Measurements from ENCODE around the gene KIF1C. TPM values are rescaled to one million over a fixed set of nuclear protein-coding genes. Genes with fewer than 3 reads are reported as not detected.

Gene KIF1C
- total RNA-seq, 1 experiment from 2014 or later, result 24.2 TPM

- no peaks in the 10 kb centered on the region for H3K27me3 ChIP-seq
- DNase-seq, result no peak
- peaks cover 17% of the 10 kb centered on the region for H3K4me1 ChIP-seq
- H3K4me3 ChIP-seq, result no peak overlapping the region
- no peaks in the 10 kb centered on the region for H3K9me3 ChIP-seq (replicated peaks)
- H3K36me3 ChIP-seq, result no peaks in the 10 kb centered on the region
- H3K27ac ChIP-seq, result no peak overlapping the region
Observed at GRCh38 chr17:4960279-4960922, 37.3 kb upstream of the KIF1C start.

DNA sequence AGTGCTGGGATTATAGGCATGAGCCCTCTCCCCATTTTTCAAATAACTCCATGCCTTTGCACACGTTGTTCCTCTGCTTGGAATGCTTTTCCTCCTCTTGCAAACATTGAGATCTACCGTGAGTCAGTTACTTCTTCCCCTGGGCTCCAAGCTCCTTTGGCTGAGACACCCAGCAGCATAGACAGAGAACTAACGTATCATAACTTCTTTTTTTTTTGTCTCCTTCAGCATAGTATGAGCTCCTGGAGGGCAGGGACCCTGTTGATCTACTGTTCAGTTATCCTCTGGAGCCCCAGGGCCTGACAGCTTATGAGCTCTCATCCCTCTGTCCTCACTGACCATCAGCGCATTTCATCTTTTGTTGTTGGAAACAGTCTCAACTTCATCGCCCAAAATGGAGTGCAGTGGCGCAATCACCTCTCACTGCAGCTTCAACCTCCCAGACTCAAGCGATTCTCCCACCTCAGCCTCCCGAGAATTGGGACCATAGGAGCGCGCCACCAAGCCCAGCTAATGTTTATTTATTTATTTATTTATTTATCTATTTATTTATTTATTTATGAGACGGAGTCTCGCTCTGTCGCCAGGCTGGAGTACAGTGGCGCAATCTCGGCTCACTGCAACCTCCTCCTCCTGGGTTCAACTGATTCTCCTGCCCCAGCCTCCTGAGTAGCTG lies 32.3 kb upstream of the KIF1C start:
- no peaks in the 10 kb centered on the region for H3K36me3 ChIP-seq
- H3K9me3 ChIP-seq (replicated peaks), result no peaks in the 10 kb centered on the region
- no peak overlapping the region for H3K4me3 ChIP-seq
- no peak for DNase-seq
- no peak overlapping the region for H3K27ac ChIP-seq
- H3K4me1 ChIP-seq, result 0 out of 2 replicates have a peak, but pooled peaks cover under 1% of the 10 kb centered on the region
- H3K27me3 ChIP-seq, result no peaks in the 10 kb centered on the region

DNA sequence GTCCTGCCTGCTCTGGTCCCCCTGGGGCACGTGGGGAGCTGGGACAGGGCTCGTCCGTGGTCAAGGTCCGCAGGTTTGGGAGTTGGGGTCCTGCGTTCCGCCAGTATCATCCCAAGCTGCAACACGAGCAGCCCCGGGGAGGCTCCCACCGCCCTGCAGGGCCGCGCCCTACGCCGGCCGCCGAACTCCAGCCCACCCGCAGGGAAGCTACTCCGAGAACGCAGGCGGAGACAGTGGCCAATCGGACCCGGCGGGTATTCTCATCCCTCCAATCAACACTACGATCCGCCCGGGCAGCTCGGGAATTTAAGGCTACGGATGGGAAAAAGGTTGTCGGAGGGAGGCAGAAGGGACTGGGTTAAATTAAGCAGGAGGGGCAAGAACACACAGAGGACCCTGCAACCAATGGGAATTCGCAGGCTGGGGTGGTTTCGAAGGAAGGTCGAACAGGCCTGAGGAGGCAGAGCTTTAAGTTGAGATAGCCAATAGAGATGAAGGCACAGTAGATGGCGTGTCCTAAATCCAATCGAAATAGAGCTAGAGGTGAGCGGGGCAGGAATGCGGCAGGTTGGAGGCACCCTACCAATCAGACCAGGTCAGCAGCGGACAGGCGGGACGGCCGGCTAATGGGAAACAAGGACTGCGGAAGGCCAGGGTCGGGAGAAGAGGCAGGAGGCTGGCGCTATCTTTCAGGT lies 30.8 kb upstream of the KIF1C start:
- Histone ChIP-seq H3K4me3 (peak overlapping the region; percentile 75), H3K27ac (peak overlapping the region; percentile 83), H3K36me3 (no peaks in the 10 kb centered on the region), H3K9me3 (replicated peaks) (no peaks in the 10 kb centered on the region), H3K27me3 (no peaks in the 10 kb centered on the region), H3K4me1 (no peaks in the 10 kb centered on the region)
- DNase-seq, result peak; percentile 97

- H3K36me3 ChIP-seq, result no peaks in the 10 kb centered on the region
- DNase-seq, result peak; percentile 87 to 93
- H3K27me3 ChIP-seq, result no peaks in the 10 kb centered on the region
- H3K4me1 ChIP-seq, result no peaks in the 10 kb centered on the region
- no peaks in the 10 kb centered on the region for H3K9me3 ChIP-seq (replicated peaks)
- H3K27ac ChIP-seq, result peak within 1 kb of the TSS; percentile 83
- H3K4me3 ChIP-seq, result peak within 1 kb of the TSS; percentile 75
Observed at GRCh38 chr17:4967539-4968485, 29.9 kb upstream of the KIF1C start, which contains the start of gene SPAG7. Gene SPAG7, minus strand, starts transcription at chr17:4967817. Its CDS starts 13 bp downstream, at chr17:4967804.

- no peak for DNase-seq
- Histone ChIP-seq H3K36me3 (no peaks in the 10 kb centered on the region), H3K27me3 (no peaks in the 10 kb centered on the region), H3K4me1 (no peaks in the 10 kb centered on the region), H3K4me3 (peak overlapping the region; percentile 75), H3K9me3 (replicated peaks) (no peaks in the 10 kb centered on the region), H3K27ac (peak overlapping the region; percentile 83)
Observed at GRCh38 chr17:4968486-4969046, 29.2 kb upstream of the KIF1C start.

- Histone ChIP-seq H3K4me1 (no peaks in the 10 kb centered on the region), H3K27me3 (no peaks in the 10 kb centered on the region), H3K36me3 (no peaks in the 10 kb centered on the region), H3K9me3 (replicated peaks) (no peaks in the 10 kb centered on the region), H3K27ac (0 out of 2 replicates have a peak overlapping the region, but pooled peaks have one; percentile 7), H3K4me3 (peak overlapping the region; percentile 75)
- DNase-seq, result no peak
Observed at GRCh38 chr17:4969047-4969550, 28.7 kb upstream of the KIF1C start.

DNA sequence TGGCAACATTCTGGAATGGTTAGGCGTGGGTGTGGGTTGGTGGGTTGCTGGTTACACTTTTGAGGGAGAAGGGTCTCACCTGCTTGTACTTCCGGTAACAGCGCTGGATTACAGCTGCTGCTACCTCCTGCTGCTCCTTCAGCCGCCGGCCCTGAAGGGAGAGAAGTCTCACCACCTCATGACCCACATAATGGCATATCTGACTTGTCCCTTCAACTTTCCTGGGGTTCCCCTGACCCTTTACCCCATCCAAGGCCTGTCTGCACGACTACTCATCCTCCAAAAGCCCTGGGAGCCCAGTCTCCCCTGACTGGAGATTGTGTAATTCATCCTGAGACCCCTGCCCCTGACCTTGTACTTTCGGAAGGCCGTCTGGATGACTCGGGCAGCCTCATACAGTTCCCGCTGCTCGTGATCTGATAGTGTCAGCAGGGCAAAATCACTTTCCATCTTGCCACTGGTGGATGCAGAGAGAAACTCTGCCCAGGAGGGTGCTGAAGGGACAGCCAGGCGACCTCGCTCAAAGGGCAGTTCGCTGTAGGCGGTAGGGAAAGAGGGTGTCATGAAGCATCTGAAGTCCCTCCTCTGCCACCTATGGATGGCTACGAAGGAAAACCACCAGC lies 28.1 kb upstream of the KIF1C start:
- Histone ChIP-seq H3K4me3 (no peak overlapping the region; the same call in 1 of the 2 replicates), H3K36me3 (no peaks in the 10 kb centered on the region), H3K4me1 (no peaks in the 10 kb centered on the region), H3K27ac (no peak overlapping the region), H3K9me3 (replicated peaks) (no peaks in the 10 kb centered on the region), H3K27me3 (no peaks in the 10 kb centered on the region)
- no peak for DNase-seq

- no peaks in the 10 kb centered on the region for H3K36me3 ChIP-seq
Observed at GRCh38 chr17:4970273-4970672, 27.5 kb upstream of the KIF1C start.

GRCh38 chr17:4971826-4972225 lies 25.9 kb upstream of the KIF1C start:
- no peaks in the 10 kb centered on the region for H3K4me1 ChIP-seq
- DNase-seq, result no peak
- no peaks in the 10 kb centered on the region for H3K27me3 ChIP-seq
- H3K4me3 ChIP-seq, result no peak overlapping the region
- no peaks in the 10 kb centered on the region for H3K36me3 ChIP-seq
- no peak overlapping the region for H3K27ac ChIP-seq
- H3K9me3 ChIP-seq (replicated peaks), result no peaks in the 10 kb centered on the region

More at GRCh38 chr17:4970273-4970672, 27.5 kb upstream of the KIF1C start:
- no peak for DNase-seq
- Histone ChIP-seq H3K27me3 (no peaks in the 10 kb centered on the region), H3K4me3 (no peak overlapping the region), H3K9me3 (replicated peaks) (no peaks in the 10 kb centered on the region), H3K27ac (no peak overlapping the region), H3K4me1 (no peaks in the 10 kb centered on the region)

DNA sequence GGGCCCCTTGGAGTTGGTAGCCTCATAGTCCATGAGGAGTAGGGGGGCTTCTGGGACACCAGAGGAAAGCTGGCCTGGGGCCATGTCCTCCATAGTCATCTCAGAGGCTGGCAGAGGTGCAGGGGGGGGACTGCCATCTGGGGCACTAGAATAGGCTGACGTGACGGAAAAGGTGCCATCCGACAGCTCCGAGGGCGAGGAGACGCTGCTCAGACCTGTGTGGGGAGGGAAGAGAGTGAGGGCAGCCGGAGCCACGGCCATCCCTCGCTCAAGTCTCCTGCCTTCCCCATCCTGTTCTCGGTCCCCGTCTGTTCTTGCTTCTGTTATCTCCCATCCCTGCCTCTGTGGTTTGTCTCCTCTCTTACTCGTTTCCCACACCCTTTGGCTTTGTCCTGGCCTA lies 25.4 kb upstream of the KIF1C start:
- Histone ChIP-seq H3K4me1 (no peaks in the 10 kb centered on the region), H3K9me3 (replicated peaks) (no peaks in the 10 kb centered on the region), H3K27me3 (no peaks in the 10 kb centered on the region), H3K27ac (no peak overlapping the region), H3K36me3 (no peaks in the 10 kb centered on the region), H3K4me3 (no peak overlapping the region)
- DNase-seq, result no peak

DNA sequence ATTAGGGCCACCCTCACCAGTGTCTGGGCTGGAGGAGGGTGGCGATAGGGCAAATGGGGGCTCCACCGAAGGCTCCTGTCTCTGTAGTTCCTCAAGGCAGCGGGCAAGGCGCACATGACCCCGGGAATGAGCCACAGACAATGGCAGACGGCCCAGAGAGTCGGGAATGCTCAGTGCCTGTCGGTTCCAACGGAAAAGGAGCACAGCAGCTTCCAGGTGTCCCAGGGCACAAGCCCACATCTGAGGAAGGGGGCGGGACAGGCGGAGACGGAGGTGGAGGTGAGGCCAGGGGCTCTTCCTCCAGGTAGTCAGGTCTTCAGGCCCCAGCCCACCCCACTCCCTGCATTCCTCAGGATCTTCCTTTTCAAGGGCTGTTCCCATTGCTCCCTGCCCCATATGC lies 25.0 kb upstream of the KIF1C start:
- H3K4me1 ChIP-seq, result no peaks in the 10 kb centered on the region
- no peak for DNase-seq
- no peak overlapping the region for H3K27ac ChIP-seq
- H3K9me3 ChIP-seq (replicated peaks), result no peaks in the 10 kb centered on the region
- no peak overlapping the region for H3K4me3 ChIP-seq
- no peaks in the 10 kb centered on the region for H3K36me3 ChIP-seq
- no peaks in the 10 kb centered on the region for H3K27me3 ChIP-seq

DNA sequence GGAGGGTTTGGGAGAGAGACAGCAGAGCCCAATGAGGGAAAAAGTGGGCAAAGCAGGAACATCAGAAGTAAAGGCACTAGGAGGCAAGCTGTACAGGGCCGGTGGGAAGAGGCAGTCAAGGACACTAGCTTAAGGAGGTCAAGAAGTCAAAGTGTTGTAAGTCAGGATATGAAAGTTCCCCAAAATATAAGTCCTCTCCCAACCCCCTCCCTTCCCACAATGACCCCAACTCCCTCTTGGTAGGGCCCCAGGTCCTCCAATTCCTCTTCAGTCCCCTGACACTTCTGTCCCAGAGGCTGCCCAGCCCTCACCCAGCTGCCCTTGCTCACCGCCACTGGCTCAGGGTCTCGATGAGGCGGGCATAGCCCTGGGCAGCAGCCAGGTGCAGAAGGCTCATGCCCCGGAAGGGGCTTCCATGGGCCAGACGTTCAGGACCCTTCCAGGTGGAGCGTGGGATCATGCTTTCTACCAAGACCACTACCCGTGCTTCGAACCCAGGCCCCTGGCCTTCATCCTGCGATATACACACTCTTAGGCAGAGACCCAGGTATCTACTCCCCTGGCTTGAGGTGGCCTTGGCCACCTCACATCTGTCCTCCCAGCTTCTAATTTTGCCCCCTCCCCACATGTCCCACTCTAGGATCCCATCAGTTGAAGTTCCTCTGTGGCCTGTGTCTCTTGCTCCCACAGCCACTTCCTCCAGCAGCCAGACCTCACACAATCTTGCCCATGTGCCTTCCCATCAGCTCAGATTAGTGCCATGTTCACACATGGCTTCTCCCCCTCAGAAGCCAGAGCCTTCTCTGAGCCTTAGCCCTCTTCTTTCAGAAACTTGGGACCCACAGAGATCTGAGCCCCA lies 24.3 kb upstream of the KIF1C start:
- no peaks in the 10 kb centered on the region for H3K27me3 ChIP-seq
- no peaks in the 10 kb centered on the region for H3K36me3 ChIP-seq
- no peak overlapping the region for H3K27ac ChIP-seq
- no peak for DNase-seq
- no peaks in the 10 kb centered on the region for H3K4me1 ChIP-seq
- no peak overlapping the region for H3K4me3 ChIP-seq
- H3K9me3 ChIP-seq (replicated peaks), result no peaks in the 10 kb centered on the region

GRCh38 chr17:4974115-4974670 lies 23.6 kb upstream of the KIF1C start:
- H3K4me3 ChIP-seq, result no peak overlapping the region
- H3K9me3 ChIP-seq (replicated peaks), result no peaks in the 10 kb centered on the region
- no peaks in the 10 kb centered on the region for H3K27me3 ChIP-seq
- no peak for DNase-seq
- H3K4me1 ChIP-seq, result no peaks in the 10 kb centered on the region
- no peak overlapping the region for H3K27ac ChIP-seq
- no peaks in the 10 kb centered on the region for H3K36me3 ChIP-seq
